HAP-1 (cell line): ENCODE results near the gene AXIN2.

Source experiments
- DNase-seq, 2 experiments: peaks; one replicate each; pipeline ENCODE4 v3.0.0-alpha.2; 2016 to 2020; ENCODE audit warnings: low spot score in 2 of 2
- H3K27me3 ChIP-seq: fragments of 250-450 bp; sonication (Bioruptor Pico); 2 replicates; pipeline ENCODE4 v1.5.1; 2020; ENCODE audit warnings: low read depth, mild to moderate bottlenecking, moderate library complexity
- H3K36me3 ChIP-seq: fragments of 250-450 bp; sonication (Bioruptor Pico); replicated peaks from 2 replicates; pipeline ENCODE4 v1.5.1; 2020; ENCODE audit warnings: mild to moderate bottlenecking
- H3K4me1 ChIP-seq: fragments of 250-450 bp; sonication (Bioruptor Pico); 2 replicates; pipeline ENCODE4 v1.5.1; 2020; ENCODE audit warnings: mild to moderate bottlenecking
- H3K4me3 ChIP-seq: fragments of 250-450 bp; sonication (Bioruptor Pico); 2 replicates; pipeline ENCODE4 v1.5.1; 2020; ENCODE audit warnings: mild to moderate bottlenecking, moderate library complexity
- H3K9me3 ChIP-seq: fragments of 250-450 bp; sonication (Bioruptor Pico); 2 replicates; pipeline ENCODE4 v1.5.1; 2020; ENCODE audit warnings: mild to moderate bottlenecking, moderate library complexity
- in situ Hi-C: fragments of 300-500 bp; cut with MboI; formaldehyde crosslinking; loops from 3 replicates; pipeline ENCODE4 v1.14.3; 2020; ENCODE audit warnings: low sequenced_read_pairs, inconsistent platforms, mixed read lengths

The AXIN2 gene

GRCh38 chr17:65556014-65556909 lies 5.2 kb downstream of the AXIN2 start:
- H3K9me3 ChIP-seq, result no peaks in the 10 kb centered on the region
- no peak overlapping the region for H3K4me3 ChIP-seq
- DNase-seq, result peak; percentile 44 to 92
- no peaks in the 10 kb centered on the region for H3K27me3 ChIP-seq
- in situ Hi-C loops, result loop anchor here (25.0 kb wide), 1 partner anchor 606 kb away; no protein-coding TSS in a partner anchor
- peaks cover 6% of the 10 kb centered on the region; the same call in 1 of the 2 replicates for H3K36me3 ChIP-seq
- H3K4me1 ChIP-seq, result peaks cover 5% of the 10 kb centered on the region

DNA sequence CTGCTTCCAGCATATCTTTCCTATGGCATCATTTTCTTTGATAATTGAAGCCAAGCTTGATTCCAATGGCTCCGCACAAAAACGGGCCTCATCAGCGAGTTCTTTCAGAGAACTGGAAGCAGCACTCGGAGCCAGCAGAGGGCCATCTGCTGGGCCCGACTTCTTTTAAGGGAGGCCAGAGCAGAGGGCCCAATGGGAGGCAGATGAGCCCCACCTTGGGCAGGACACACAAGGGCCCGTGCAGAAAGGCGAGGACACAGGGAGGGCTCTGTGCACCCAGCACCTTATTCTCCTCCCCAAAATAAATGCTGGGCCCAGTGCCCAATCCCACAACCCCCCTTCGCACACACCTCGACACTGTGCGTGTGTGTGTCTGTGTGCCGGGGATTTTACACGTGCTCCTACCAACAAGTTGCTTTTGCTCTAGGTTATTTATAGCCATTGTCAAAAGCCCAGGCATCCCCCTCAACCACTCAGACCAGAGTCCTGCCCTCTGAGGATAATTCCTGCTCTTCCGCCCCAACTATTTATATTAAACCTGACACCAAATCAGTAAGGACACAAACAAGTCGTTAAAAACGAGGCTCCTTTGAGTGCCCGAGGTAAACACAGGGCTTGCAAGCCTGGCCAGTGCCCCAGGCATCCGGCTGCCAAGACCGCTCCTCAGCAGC lies 6.8 kb downstream of the AXIN2 start:
- peaks cover 5% of the 10 kb centered on the region for H3K4me1 ChIP-seq
- in situ Hi-C loops, result loop anchor here (25.0 kb wide), 1 partner anchor 608 kb away; no protein-coding TSS in a partner anchor
- H3K4me3 ChIP-seq, result no peak overlapping the region
- H3K9me3 ChIP-seq, result no peaks in the 10 kb centered on the region
- peaks cover 6% of the 10 kb centered on the region; the same call in 1 of the 2 replicates for H3K36me3 ChIP-seq
- DNase-seq, result no peak
- no peaks in the 10 kb centered on the region for H3K27me3 ChIP-seq

GRCh38 chr17:65553646-65554552 lies 7.5 kb downstream of the AXIN2 start:
- DNase-seq, result no peak
- in situ Hi-C loops, result loop anchor here (25.0 kb wide), 1 partner anchor 608 kb away; no protein-coding TSS in a partner anchor
- no peaks in the 10 kb centered on the region for H3K9me3 ChIP-seq
- peaks cover 5% of the 10 kb centered on the region for H3K4me1 ChIP-seq
- H3K36me3 ChIP-seq, result peaks cover 8% of the 10 kb centered on the region
- H3K27me3 ChIP-seq, result no peaks in the 10 kb centered on the region
- no peak overlapping the region for H3K4me3 ChIP-seq

DNA sequence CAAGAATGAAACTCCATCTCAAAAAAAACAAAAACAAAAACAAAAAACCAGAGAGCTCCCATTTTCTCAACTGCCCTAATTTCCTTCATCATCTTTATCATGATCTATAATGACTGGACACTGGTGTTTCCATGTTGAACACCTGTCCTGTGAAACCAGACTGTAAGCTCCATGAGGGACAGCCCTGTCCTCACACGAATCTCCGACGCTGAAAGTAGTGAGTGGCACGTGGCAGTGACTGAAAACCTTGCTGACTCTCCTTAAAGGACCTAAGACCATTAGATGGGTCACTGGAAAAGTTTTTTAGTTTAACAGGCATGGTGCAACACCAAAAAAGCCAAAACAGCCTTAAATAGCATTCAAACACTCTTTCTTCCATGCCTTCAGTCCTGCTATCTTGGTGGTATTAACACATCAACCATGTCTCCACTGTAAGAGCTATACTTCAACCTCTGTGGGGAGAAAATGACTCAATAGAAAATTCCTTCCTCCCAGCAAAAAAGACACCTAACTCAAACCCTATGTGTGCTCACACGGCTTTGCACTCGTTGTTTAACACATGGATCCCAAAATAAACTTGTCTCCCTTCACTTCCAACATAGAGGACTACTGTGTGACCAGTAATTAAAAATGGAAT lies 8.3 kb downstream of the AXIN2 start:
- Histone ChIP-seq H3K36me3 (peaks cover 10% of the 10 kb centered on the region), H3K4me3 (no peak overlapping the region), H3K9me3 (no peaks in the 10 kb centered on the region), H3K4me1 (peaks cover 5% of the 10 kb centered on the region), H3K27me3 (no peaks in the 10 kb centered on the region)
- no peak for DNase-seq
- in situ Hi-C loops, result loop anchor here (25.0 kb wide), 1 partner anchor 609 kb away; no protein-coding TSS in a partner anchor

- H3K27me3 ChIP-seq, result no peaks in the 10 kb centered on the region
- no peak for DNase-seq
- no peak overlapping the region for H3K4me3 ChIP-seq
- peaks cover 10% of the 10 kb centered on the region; the same call in 1 of the 2 replicates for H3K36me3 ChIP-seq
- H3K9me3 ChIP-seq, result no peaks in the 10 kb centered on the region
- H3K4me1 ChIP-seq, result peaks cover 5% of the 10 kb centered on the region
- in situ Hi-C loops, result loop anchor here (25.0 kb wide), 1 partner anchor 610 kb away; no protein-coding TSS in a partner anchor
These were observed 9.2 kb downstream of the AXIN2 start for GRCh38 chr17:65552214-65552613.

- in situ Hi-C loops, result loop anchor here (25.0 kb wide), 1 partner anchor 611 kb away; no protein-coding TSS in a partner anchor
- H3K4me3 ChIP-seq, result no peak overlapping the region
- H3K36me3 ChIP-seq, result peaks cover 10% of the 10 kb centered on the region; the same call in 1 of the 2 replicates
- no peaks in the 10 kb centered on the region for H3K9me3 ChIP-seq
- no peaks in the 10 kb centered on the region for H3K27me3 ChIP-seq
- DNase-seq, result no peak
- peaks cover under 1% of the 10 kb centered on the region; the same call in 1 of the 2 replicates for H3K4me1 ChIP-seq
These were observed 10.0 kb downstream of the AXIN2 start for GRCh38 chr17:65551267-65552040.

GRCh38 chr17:65550758-65551157 lies 10.7 kb downstream of the AXIN2 start:
- in situ Hi-C loops, result loop anchor here (25.0 kb wide), 1 partner anchor 612 kb away; no protein-coding TSS in a partner anchor
- Histone ChIP-seq H3K36me3 (peaks cover 7% of the 10 kb centered on the region; the same call in 1 of the 2 replicates), H3K4me1 (peaks cover 2% of the 10 kb centered on the region; the same call in 1 of the 2 replicates), H3K9me3 (no peaks in the 10 kb centered on the region), H3K27me3 (no peaks in the 10 kb centered on the region), H3K4me3 (no peak overlapping the region)
- no peak for DNase-seq

DNA sequence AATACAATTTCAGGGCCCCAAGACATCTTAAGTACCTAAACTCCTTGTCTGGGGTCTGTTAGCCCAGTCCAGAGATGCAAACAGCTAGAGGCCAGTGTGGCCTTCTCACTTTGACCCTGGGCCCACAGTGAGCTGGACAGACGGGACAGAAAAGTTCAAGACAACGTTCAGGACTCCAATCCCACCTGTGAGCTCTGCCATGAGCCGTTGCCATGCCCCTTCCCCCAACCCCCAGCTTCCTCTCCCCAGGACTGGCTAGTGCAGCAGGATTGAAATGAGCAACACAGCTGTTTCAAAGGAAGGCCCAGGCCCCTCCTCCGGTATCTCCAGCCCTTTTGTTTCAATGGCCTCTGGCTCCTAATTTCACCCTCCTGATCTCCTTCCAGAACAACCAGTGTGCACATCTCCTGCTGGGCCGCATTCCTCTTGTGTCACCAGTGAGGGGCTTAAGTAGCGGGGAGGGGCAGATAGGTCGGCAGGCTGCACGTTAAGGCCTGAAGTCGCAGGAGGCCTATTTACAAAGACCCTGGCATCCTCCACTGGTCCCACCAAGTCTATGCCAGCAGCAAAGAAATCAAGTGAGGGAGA lies 11.3 kb downstream of the AXIN2 start:
- H3K27me3 ChIP-seq, result no peaks in the 10 kb centered on the region
- DNase-seq, result no peak
- H3K4me1 ChIP-seq, result peaks cover 2% of the 10 kb centered on the region; the same call in 1 of the 2 replicates
- in situ Hi-C loops, result loop anchor here (25.0 kb wide), 1 partner anchor 612 kb away; no protein-coding TSS in a partner anchor
- peaks cover 4% of the 10 kb centered on the region; the same call in 1 of the 2 replicates for H3K36me3 ChIP-seq
- no peaks in the 10 kb centered on the region for H3K9me3 ChIP-seq
- no peak overlapping the region for H3K4me3 ChIP-seq

DNA sequence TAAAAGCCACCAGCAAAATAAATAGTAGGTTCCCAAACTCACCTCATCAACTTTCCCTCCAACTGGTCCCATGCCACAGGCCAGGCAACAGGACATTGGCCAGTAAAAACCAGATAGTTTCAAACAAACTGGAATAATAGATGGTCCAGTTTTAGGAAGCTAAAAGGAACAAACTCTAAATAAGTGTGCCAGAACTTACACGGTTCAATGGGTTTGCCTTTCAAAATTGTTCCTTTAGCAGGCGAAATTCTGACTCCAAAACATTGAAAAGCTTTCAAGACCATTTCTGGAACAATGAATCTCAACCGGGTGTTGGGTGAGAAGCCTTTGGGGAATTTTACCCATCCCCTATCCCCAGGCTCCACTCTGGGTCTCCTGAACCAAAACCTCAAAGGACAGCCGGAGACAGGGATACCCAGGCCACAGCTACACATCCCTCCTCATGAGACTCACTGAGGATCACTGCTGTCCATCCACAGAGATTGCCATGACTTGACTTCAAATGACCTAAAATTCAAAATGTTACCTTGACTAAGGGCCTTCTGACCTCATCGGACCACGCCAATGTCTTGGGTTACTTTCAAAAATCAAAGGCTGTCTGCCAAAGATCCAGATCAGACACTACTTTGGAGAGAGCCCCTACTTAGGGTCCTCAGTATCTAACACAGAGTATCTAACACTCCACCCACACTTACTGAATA lies 13.0 kb downstream of the AXIN2 start:
- Histone ChIP-seq H3K4me1 (peaks cover 2% of the 10 kb centered on the region; the same call in 1 of the 2 replicates), H3K27me3 (no peaks in the 10 kb centered on the region), H3K9me3 (no peaks in the 10 kb centered on the region), H3K36me3 (peaks cover 4% of the 10 kb centered on the region; the same call in 1 of the 2 replicates), H3K4me3 (no peak overlapping the region)
- in situ Hi-C loops, result no loop called here
- DNase-seq, result no peak

DNA sequence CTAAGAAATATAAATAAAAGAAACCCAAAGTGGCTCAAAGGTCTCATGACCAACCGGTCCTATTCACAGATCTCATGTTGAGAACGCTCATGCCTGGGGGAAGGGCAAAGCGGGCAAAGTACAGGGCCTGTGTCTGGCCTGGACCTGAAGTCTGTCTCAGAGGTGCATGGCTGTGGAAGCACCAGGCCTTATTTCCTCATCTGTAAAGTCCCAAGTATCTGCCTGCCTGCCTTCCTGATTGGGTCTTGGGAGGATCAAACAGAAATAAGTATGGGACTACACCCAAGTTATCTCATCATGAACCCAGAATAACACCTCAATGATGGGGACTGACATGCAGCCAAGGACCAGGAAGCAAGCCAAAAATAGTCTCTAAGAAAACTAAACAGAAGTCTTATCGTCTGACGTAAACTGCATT lies 14.2 kb downstream of the AXIN2 start:
- no peaks in the 10 kb centered on the region for H3K27me3 ChIP-seq
- DNase-seq, result no peak
- no peaks in the 10 kb centered on the region for H3K9me3 ChIP-seq
- in situ Hi-C loops, result no loop called here
- peaks cover 2% of the 10 kb centered on the region; the same call in 1 of the 2 replicates for H3K4me1 ChIP-seq
- peaks cover 4% of the 10 kb centered on the region; the same call in 1 of the 2 replicates for H3K36me3 ChIP-seq
- H3K4me3 ChIP-seq, result no peak overlapping the region

- H3K36me3 ChIP-seq, result peaks cover 4% of the 10 kb centered on the region; the same call in 1 of the 2 replicates
- no peaks in the 10 kb centered on the region for H3K27me3 ChIP-seq
- in situ Hi-C loops, result no loop called here
- DNase-seq, result no peak
- H3K4me3 ChIP-seq, result no peak overlapping the region
- no peaks in the 10 kb centered on the region for H3K9me3 ChIP-seq
- peaks cover 2% of the 10 kb centered on the region; the same call in 1 of the 2 replicates for H3K4me1 ChIP-seq
These were observed 14.9 kb downstream of the AXIN2 start for GRCh38 chr17:65546579-65546978.
